Fibroblast of pulmonary artery (primary cell): ENCODE measurements around the gene ERC2.

Experiments
- DNase-seq: peaks from one replicate; pipeline ENCODE4 v3.0.0-alpha.2; 2010; ENCODE audit warnings: low read depth
- H3K4me3 ChIP-seq: replicated peaks from 2 replicates; pipeline ENCODE4 v1.5.1; 2011; ENCODE audit warnings: low read depth, mild to moderate bottlenecking, control low read depth, low read length, moderate library complexity
- TF ChIP-seq, protein P1 (sequence below): IDR thresholded peaks from 2 replicates; pipeline ENCODE4 v1.5.1; 2011; ENCODE audit warnings: mild to moderate bottlenecking, control low read depth, low read length, inconsistent platforms; ENCODE audit errors: missing control alignments

The ERC2 gene

DNA sequence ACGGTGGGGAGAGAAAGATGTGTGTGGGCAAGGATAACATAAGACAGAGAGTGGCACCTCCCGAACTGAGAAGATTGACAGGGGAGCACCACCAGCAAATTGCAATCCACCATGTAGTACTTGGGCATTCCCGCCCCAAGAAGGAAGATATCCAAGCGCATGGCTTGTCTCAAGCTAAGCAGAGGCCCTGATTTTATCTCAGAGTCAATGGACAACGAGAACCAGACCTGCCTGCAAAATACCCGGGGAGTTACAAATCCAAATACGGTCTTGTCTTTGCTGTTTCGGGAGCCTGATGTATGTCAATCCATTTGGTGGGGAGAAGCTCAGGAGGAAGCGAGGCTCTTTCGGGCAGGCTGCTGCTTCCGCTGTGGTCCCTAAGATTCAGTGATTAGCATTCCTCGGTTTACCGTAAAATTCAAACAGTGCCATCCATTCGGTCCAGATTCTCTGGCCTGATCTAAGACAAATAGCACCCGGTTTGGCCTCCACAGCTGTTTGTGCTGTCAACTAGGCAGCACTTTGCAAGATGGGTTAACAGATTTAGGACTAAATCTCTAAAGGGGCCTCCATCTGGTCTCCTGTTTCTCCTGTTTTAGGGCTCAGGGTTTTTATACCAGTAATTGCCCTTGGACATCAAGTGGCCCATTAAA is 883.4 kb downstream of the ERC2 start:
- DNase-seq, result no peak
- TF ChIP-seq, protein P1, sequence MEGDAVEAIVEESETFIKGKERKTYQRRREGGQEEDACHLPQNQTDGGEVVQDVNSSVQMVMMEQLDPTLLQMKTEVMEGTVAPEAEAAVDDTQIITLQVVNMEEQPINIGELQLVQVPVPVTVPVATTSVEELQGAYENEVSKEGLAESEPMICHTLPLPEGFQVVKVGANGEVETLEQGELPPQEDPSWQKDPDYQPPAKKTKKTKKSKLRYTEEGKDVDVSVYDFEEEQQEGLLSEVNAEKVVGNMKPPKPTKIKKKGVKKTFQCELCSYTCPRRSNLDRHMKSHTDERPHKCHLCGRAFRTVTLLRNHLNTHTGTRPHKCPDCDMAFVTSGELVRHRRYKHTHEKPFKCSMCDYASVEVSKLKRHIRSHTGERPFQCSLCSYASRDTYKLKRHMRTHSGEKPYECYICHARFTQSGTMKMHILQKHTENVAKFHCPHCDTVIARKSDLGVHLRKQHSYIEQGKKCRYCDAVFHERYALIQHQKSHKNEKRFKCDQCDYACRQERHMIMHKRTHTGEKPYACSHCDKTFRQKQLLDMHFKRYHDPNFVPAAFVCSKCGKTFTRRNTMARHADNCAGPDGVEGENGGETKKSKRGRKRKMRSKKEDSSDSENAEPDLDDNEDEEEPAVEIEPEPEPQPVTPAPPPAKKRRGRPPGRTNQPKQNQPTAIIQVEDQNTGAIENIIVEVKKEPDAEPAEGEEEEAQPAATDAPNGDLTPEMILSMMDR, result no peak
- no peak overlapping the region for H3K4me3 ChIP-seq

DNA sequence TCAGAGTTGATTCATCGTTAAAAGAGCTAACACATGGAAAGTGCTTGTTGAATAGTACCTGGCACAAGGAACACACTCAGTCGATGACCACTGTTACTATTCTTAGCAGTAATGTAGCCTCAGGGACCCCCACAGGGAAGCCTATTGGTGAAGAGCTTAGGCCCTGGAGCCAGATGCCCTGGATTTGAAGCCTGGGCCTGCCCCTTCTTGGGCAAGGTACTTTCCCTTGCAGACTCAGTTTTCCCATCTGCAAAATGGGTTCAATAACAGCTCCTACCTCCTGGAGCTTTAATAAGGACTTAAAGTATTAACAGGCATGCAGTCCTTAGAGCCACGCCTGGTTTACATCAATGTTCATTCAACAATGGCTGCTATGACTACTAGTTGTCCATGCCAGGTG is 884.2 kb downstream of the ERC2 start:
- no peak overlapping the region for H3K4me3 ChIP-seq
- TF ChIP-seq, protein P1, result no peak
- DNase-seq, result no peak

DNA sequence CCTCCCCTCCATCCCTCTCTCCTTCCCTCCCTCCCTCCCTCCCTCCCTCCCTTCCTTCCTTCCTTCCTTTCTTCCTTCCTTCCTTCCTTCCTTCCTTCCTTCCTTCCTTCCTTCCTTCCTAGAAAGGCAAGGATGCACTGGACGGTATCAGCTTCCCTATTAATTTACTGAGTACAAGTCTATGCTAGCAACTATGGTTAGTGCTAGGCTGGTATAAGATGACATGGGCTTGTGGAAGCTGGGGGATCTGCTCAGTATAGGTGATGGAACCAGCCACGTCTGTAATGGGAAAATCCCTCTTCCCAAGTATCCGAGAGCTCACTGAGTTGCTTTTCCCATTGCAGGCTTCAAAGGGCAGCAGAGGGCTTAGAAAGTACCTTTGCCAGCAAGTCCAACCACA is 884.8 kb downstream of the ERC2 start:
- DNase-seq, result no peak
- H3K4me3 ChIP-seq, result no peak overlapping the region
- TF ChIP-seq, protein P1, result no peak

DNA sequence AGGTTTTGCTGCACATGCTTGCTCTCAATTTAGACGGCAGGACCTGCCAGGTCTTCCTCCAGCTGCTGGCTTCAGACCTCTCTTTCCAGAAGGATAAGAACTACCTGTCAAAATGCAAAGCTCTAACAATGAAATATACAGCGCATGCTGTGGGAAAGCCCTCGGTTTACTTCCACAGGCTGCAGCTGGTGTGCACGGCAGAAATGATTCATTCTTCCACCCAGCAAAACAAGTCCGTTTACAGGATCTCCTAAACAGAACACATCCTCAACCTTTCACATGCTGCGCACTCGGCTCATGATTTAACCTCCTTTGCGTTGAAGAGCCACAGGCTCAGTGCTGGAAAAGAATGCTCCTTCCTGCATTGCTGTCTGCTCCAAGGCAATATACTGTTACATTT is 888.8 kb downstream of the ERC2 start:
- no peak overlapping the region for H3K4me3 ChIP-seq
- TF ChIP-seq, protein P1, result no peak
- no peak for DNase-seq

DNA sequence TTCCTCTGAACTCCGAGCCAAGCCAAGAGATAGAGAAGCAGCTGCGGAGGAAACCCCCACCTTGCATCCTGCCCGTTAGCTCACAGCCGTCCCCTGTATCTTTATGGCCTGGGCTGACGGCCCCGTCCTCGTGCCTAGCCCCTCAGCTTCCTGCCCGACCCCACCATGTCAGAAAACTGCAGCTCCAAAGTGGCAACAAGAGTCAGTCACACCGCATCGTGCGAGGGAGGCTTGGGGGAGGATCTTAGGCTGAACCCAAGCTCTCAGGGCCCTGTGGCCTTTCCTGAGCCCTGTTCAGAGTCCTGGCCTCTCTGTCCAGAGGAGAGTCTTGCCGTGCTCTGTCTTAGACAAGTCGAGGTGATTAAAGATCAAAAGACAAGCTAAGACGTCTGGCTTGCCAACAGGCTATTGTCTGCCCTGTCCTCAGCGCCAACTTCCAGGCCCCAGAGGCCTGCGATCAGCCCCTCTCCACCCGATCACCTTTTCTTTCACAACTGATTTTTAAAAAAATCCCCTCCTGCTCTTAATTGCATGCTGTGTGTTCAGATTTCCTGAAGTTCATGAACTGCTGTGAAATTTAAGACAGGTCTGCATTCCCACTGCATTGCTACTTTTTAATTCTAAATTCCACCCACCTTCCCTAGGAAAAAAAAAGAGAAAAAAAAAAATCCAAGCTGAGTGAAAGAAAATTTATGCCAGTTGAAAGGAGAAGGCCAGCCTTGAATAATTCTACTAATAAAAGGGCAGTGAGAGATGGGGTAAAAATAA is 891.5 kb downstream of the ERC2 start:
- DNase-seq, result no peak
- no peak overlapping the region for H3K4me3 ChIP-seq
- TF ChIP-seq, protein P1, result no peak

DNA sequence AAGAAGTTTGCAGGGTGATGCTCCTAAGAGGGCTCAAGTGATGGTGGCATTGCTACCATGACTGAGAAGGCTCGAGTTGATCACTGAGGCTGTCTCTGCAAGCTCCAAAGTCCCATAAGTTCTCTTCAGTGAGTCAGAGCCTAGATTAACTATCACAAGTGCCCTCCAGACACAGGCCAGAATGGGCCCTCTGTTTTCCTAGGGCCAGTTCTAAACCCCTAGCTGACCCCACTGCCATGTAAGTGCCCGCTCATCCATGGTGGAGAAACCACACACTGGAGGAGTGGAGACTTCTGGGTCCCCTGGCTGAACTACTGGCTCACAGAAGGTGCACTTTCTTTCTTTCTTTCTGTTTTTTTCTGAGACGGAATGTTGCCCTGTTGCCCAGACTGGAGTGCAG is 893.6 kb downstream of the ERC2 start:
- no peak overlapping the region for H3K4me3 ChIP-seq
- DNase-seq, result no peak
- TF ChIP-seq, protein P1, result no peak
